Measurements from ENCODE around the gene HPSE2.

Gene HPSE2

DNA sequence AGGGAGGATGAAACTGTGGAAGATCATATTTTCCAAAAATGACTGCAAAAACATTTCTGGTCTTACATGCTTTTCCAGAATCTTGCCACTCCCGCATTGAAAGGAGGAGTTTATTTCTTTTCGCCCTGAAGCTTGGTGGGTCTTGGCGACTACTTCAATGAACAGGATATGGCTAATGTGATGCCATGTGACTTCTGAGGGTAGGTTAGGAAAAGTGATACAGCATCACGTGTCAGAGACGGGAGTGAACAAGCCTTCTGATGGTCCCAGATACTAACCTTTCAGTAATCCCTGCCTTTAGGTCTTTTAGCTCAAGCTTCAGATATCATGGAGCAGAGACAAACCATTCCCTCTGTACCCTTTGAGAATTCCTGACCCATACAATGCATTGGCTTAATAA is 596.7 kb downstream of the HPSE2 start:
- no peak for TF ChIP-seq EGR1 (IDR thresholded peaks at IDR 0.05)
- no peak for TF ChIP-seq EP300 (IDR thresholded peaks at IDR 0.05; ENCODE audit: borderline replicate concordance)
- no peak for TF ChIP-seq ZBTB7A (IDR thresholded peaks at IDR 0.05; ENCODE audit: low read depth)
- no peak for TF ChIP-seq TEAD4 (IDR thresholded peaks at IDR 0.05)
- no peak for TF ChIP-seq CEBPB (IDR thresholded peaks at IDR 0.05)
- no peak for TF ChIP-seq TAF1 (IDR thresholded peaks at IDR 0.05; ENCODE audit: low read depth)
- no peak for TF ChIP-seq YY1 (IDR thresholded peaks at IDR 0.05; ENCODE audit: low read depth)
- TF ChIP-seq CREB1 (IDR thresholded peaks at IDR 0.05; ENCODE audit: low read depth) = no peak
- TF ChIP-seq, protein P1, sequence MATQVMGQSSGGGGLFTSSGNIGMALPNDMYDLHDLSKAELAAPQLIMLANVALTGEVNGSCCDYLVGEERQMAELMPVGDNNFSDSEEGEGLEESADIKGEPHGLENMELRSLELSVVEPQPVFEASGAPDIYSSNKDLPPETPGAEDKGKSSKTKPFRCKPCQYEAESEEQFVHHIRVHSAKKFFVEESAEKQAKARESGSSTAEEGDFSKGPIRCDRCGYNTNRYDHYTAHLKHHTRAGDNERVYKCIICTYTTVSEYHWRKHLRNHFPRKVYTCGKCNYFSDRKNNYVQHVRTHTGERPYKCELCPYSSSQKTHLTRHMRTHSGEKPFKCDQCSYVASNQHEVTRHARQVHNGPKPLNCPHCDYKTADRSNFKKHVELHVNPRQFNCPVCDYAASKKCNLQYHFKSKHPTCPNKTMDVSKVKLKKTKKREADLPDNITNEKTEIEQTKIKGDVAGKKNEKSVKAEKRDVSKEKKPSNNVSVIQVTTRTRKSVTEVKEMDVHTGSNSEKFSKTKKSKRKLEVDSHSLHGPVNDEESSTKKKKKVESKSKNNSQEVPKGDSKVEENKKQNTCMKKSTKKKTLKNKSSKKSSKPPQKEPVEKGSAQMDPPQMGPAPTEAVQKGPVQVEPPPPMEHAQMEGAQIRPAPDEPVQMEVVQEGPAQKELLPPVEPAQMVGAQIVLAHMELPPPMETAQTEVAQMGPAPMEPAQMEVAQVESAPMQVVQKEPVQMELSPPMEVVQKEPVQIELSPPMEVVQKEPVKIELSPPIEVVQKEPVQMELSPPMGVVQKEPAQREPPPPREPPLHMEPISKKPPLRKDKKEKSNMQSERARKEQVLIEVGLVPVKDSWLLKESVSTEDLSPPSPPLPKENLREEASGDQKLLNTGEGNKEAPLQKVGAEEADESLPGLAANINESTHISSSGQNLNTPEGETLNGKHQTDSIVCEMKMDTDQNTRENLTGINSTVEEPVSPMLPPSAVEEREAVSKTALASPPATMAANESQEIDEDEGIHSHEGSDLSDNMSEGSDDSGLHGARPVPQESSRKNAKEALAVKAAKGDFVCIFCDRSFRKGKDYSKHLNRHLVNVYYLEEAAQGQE (IDR thresholded peaks at IDR 0.05; ENCODE audit: low read depth) = no peak
- TF ChIP-seq TCF12 (IDR thresholded peaks at IDR 0.05; ENCODE audit: low read depth) = no peak
- TF ChIP-seq, protein P2, sequence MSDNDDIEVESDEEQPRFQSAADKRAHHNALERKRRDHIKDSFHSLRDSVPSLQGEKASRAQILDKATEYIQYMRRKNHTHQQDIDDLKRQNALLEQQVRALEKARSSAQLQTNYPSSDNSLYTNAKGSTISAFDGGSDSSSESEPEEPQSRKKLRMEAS (IDR thresholded peaks at IDR 0.05) = no peak
- no peak for TF ChIP-seq FOXM1 (IDR thresholded peaks at IDR 0.05; ENCODE audit: borderline replicate concordance, low read depth)
- TF ChIP-seq, protein P3, sequence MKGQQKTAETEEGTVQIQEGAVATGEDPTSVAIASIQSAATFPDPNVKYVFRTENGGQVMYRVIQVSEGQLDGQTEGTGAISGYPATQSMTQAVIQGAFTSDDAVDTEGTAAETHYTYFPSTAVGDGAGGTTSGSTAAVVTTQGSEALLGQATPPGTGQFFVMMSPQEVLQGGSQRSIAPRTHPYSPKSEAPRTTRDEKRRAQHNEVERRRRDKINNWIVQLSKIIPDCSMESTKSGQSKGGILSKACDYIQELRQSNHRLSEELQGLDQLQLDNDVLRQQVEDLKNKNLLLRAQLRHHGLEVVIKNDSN (IDR thresholded peaks at IDR 0.05) = no peak
- no peak for TF ChIP-seq RAD21 (IDR thresholded peaks at IDR 0.05; ENCODE audit: low read depth)
- no peak for TF ChIP-seq NFIC (IDR thresholded peaks at IDR 0.05)

DNA sequence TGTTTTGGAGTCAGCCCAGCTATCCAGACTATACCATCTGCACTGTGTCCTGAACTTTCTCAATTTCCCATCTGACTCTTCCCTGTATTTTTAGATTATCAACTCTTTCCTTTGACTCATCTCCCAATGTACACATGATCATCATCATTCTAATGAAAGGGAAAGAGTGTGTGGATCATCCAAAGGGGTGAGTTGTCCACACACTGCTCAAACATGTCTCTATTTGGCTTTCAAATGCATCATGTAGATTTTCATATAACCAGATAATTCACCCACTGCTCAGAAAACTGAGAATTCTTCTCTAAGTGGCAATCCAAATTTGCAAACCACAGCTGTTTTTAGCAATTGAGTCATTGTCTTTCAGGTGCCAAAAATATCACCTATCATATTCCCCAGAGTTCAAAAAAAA is 598.7 kb downstream of the HPSE2 start:
- TF ChIP-seq, protein P3 (IDR thresholded peaks at IDR 0.05) = no peak
- TF ChIP-seq ZBTB7A (IDR thresholded peaks at IDR 0.05; ENCODE audit: low read depth) (no peak), TAF1 (IDR thresholded peaks at IDR 0.05; ENCODE audit: low read depth) (no peak), TEAD4 (IDR thresholded peaks at IDR 0.05) (no peak), NFIC (IDR thresholded peaks at IDR 0.05) (no peak)

DNA sequence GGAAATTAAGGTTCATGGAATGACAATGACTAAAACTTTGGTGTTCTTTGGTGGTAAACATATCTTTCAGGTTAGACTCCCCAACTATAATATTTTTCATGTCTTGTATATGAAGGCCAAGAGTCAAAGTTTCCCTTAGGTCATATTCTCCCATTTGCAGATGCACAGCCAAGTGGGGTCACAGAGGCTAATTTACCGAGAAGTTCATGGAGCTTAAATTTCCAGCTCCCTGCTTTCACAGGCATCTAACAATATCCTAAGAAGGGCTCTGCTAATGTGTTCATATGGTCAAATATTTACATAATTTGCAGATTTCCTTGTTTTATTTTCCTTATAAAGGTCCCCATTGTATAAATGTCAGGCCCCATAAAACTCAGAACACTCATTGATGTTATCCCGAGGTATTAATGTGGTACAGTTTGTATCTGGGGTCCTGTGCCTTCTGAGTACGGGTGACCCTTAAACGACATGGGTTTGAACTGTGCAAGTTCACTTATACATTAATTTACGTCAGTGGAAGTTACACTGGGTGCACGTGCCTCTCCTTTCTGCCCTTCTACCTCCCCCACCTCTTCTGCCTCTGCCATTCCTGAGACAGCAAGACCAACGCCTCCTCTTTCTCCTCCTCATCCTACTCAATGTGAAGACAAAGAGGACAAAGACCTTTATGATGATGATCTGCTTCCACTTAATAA is 603.0 kb downstream of the HPSE2 start:
- no peak for TF ChIP-seq YY1 (IDR thresholded peaks at IDR 0.05; ENCODE audit: low read depth)

DNA sequence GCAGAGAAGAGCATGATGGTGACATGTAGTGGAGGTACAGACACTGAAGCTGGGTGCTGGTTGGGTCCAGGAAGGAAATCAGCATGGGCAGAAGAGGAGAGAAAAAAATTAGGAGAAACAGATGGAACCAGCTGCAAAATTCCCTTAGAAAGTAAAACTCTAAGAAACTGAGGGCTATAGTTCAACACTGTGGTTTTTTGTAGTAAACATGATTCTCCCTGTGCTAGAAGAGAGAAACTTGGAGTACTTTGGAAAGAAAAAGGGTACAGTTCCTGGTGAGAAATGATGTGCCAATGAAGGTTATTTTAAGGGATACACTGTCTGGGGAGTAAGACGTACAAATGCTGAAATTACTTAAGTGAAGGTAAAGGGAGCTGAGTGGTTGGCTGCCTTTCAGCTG is 607.4 kb downstream of the HPSE2 start:
- TF ChIP-seq, protein P2 (IDR thresholded peaks at IDR 0.05) = no peak
- TF ChIP-seq, protein P1 (IDR thresholded peaks at IDR 0.05; ENCODE audit: low read depth) = no peak
- TF ChIP-seq EP300 (IDR thresholded peaks at IDR 0.05; ENCODE audit: borderline replicate concordance) (no peak), FOXM1 (IDR thresholded peaks at IDR 0.05; ENCODE audit: borderline replicate concordance, low read depth) (no peak), RAD21 (IDR thresholded peaks at IDR 0.05; ENCODE audit: low read depth) (no peak), ZBTB7A (IDR thresholded peaks at IDR 0.05; ENCODE audit: low read depth) (no peak)

DNA sequence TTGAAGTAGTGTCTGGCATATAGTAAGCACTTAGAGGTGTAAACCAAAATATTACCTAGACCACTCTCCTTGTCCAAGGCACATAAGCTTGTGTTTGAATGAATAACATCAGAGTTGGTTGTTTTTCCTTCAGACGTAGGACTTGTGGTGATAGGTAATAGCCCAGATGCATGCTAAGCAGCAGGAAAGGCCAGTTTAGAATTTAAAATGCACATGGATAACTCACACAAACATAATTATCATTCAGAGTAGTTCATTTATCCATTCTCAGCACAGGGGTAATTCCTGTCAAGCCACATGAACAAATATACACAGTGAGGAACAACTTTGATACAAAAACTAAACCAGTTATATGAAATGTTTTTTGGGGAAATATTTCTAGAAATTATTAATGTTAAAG is 607.9 kb downstream of the HPSE2 start:
- TF ChIP-seq, protein P1 (IDR thresholded peaks at IDR 0.05; ENCODE audit: low read depth) = no peak
- TF ChIP-seq TEAD4 (IDR thresholded peaks at IDR 0.05) = no peak
- TF ChIP-seq CREB1 (IDR thresholded peaks at IDR 0.05; ENCODE audit: low read depth) = no peak
- TF ChIP-seq EP300 (IDR thresholded peaks at IDR 0.05; ENCODE audit: borderline replicate concordance) = no peak
- no peak for TF ChIP-seq YY1 (IDR thresholded peaks at IDR 0.05; ENCODE audit: low read depth)
- TF ChIP-seq, protein P3 (IDR thresholded peaks at IDR 0.05) = no peak
- TF ChIP-seq EGR1 (IDR thresholded peaks at IDR 0.05) = no peak
- no peak for TF ChIP-seq FOXM1 (IDR thresholded peaks at IDR 0.05; ENCODE audit: borderline replicate concordance, low read depth)
- no peak for TF ChIP-seq TCF12 (IDR thresholded peaks at IDR 0.05; ENCODE audit: low read depth)
- TF ChIP-seq, protein P2 (IDR thresholded peaks at IDR 0.05) = no peak
